ENCODE results near the gene TPRX1. TPM values are rescaled to one million over a fixed set of nuclear protein-coding genes. Genes with fewer than 3 reads are reported as not detected.

Gene TPRX1
- total RNA-seq, 6 experiments from 2014 or later: not detected

- no peak overlapping the region for H3K27ac Mint-ChIP-seq
- H3K36me3 Mint-ChIP-seq (ENCODE audit: low read depth): peaks cover 49% of the 10 kb centered on the region
- H3K4me1 Mint-ChIP-seq (ENCODE audit: low read depth): no peaks in the 10 kb centered on the region
- no peak for TF ChIP-seq CTCF (IDR thresholded peaks at IDR 0.05)
- DNase-seq: no peak
- no peaks in the 10 kb centered on the region for H3K9me3 Mint-ChIP-seq
- H3K4me3 Mint-ChIP-seq: no peak overlapping the region
- H3K27me3 Mint-ChIP-seq (ENCODE audit: insufficient read depth): peaks cover 25% of the 10 kb centered on the region
These were observed 49.1 kb downstream of the TPRX1 start for GRCh38 chr19:47755065-47755761.

GRCh38 chr19:47754206-47755064 is 49.9 kb downstream of the TPRX1 start:
- Mint-ChIP-seq H3K27ac (no peak overlapping the region), H3K9me3 (no peaks in the 10 kb centered on the region), H3K27me3 (ENCODE audit: insufficient read depth) (peaks cover 25% of the 10 kb centered on the region), H3K4me3 (no peak overlapping the region; the same call in 1 of the 2 replicates), H3K36me3 (ENCODE audit: low read depth) (peaks cover 47% of the 10 kb centered on the region), H3K4me1 (ENCODE audit: low read depth) (no peaks in the 10 kb centered on the region)
- no peak for DNase-seq
- TF ChIP-seq CTCF (IDR thresholded peaks at IDR 0.05): no peak

DNA sequence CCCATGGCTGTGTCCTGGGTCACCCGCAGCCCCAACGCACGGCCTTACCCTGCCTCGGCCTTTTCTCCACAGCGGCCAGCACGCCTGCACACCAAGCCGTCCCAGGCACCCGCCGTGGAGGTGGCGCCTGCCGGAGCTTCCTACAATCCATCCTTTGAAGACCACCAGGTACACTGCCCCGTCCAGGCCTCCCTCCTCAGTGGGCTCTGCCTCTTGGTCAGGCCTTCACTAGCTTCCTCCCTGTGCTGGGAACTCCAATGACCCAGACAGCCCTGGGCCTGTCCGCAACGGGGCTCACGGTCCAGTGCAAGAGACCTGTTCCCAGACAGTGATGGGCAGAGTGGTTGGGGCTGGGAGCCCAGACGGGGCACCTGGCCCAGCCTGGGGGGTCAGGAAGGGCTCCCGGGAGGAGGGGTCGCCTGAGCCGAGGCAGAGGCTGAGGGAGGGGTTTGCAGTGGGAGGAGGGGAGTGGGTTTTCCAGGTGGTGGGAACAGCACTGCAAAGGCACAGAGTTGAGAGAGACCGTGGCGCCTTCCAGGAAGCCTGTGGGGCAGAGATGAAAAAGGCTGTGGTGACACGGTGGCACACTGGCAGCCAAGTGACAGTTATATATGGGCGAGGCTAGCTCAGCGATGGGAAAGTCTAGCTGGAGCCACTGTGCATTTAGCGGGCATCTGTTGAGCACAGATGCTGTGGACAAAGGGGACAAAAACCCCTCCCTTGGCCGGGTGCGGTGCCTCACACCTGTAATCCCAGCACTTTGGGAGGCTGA is 51.7 kb downstream of the TPRX1 start:
- H3K9me3 Mint-ChIP-seq: no peaks in the 10 kb centered on the region
- no peak overlapping the region for H3K4me3 Mint-ChIP-seq
- peaks cover 30% of the 10 kb centered on the region for H3K27me3 Mint-ChIP-seq (ENCODE audit: insufficient read depth)
- no peak for TF ChIP-seq CTCF (IDR thresholded peaks at IDR 0.05)
- no peak for DNase-seq
- H3K4me1 Mint-ChIP-seq (ENCODE audit: low read depth): no peaks in the 10 kb centered on the region
- no peak overlapping the region for H3K27ac Mint-ChIP-seq
- H3K36me3 Mint-ChIP-seq (ENCODE audit: low read depth): peaks cover 42% of the 10 kb centered on the region

Other genes starting within 250 kb of the TPRX1 start
- under 1 TPM in 1 of 6 experiments, not detected in 5; 0.26 TPM for gene ZNF541, start 231.4 kb downstream of the TPRX1 start, total RNA-seq (2021; fragmentation: NEBNext Ultra II Directional; extraction: Animal tissue kit (Norgen Biotek cat#: 25700))
- 10 to 100 TPM; 11.8 to 16.7 (median 15.5) TPM for gene BICRA, start 195.4 kb downstream of the TPRX1 start, total RNA-seq (2021; fragmentation: NEBNext Ultra II Directional; extraction: Animal tissue kit (Norgen Biotek cat#: 25700))
- gene EHD2, start 91.1 kb downstream of the TPRX1 start, total RNA-seq (2021; fragmentation: NEBNext Ultra II Directional; extraction: Animal tissue kit (Norgen Biotek cat#: 25700)): 100 to 1,000 TPM; 321 to 395 (median 334) TPM
- gene NOP53, start 59.0 kb downstream of the TPRX1 start, total RNA-seq (2021; fragmentation: NEBNext Ultra II Directional; extraction: Animal tissue kit (Norgen Biotek cat#: 25700)): 100 to 1,000 TPM in 4 of 6 experiments, 10 to 100 TPM in 2; 72.7 to 113 (median 106) TPM
- gene SELENOW, start 25.8 kb downstream of the TPRX1 start, total RNA-seq (2021; fragmentation: NEBNext Ultra II Directional; extraction: Animal tissue kit (Norgen Biotek cat#: 25700)): 100 to 1,000 TPM; 214 to 245 (median 224) TPM
- gene CRX, start 17.4 kb upstream of the TPRX1 start, total RNA-seq (2021; fragmentation: NEBNext Ultra II Directional; extraction: Animal tissue kit (Norgen Biotek cat#: 25700)): not detected
- not detected for gene TPRX2, start 54.7 kb upstream of the TPRX1 start, total RNA-seq (2021; fragmentation: NEBNext Ultra II Directional; extraction: Animal tissue kit (Norgen Biotek cat#: 25700))
- not detected for gene SULT2A1, start 81.8 kb upstream of the TPRX1 start, total RNA-seq (2021; fragmentation: NEBNext Ultra II Directional; extraction: Animal tissue kit (Norgen Biotek cat#: 25700))
- gene BSPH1, start 187.6 kb upstream of the TPRX1 start, total RNA-seq (2021; fragmentation: NEBNext Ultra II Directional; extraction: Animal tissue kit (Norgen Biotek cat#: 25700)): not detected
- gene ELSPBP1, start 190.1 kb upstream of the TPRX1 start, total RNA-seq (2021; fragmentation: NEBNext Ultra II Directional; extraction: Animal tissue kit (Norgen Biotek cat#: 25700)): not detected
- gene CABP5, start 239.5 kb upstream of the TPRX1 start, total RNA-seq (2021; fragmentation: NEBNext Ultra II Directional; extraction: Animal tissue kit (Norgen Biotek cat#: 25700)): not detected